HG03571 (cell line): ENCODE measurements around the gene MDFIC.
A peak's percentile ranks its signal among the peaks of the same experiment; 100 is the strongest.

Source experiments
- ATAC-seq: cut with Tn5 transposase; IDR thresholded peaks from one replicate; pipeline ENCODE4 v1.9.1; 2021; ENCODE audit not compliant: unreplicated experiment

MDFIC gene

DNA sequence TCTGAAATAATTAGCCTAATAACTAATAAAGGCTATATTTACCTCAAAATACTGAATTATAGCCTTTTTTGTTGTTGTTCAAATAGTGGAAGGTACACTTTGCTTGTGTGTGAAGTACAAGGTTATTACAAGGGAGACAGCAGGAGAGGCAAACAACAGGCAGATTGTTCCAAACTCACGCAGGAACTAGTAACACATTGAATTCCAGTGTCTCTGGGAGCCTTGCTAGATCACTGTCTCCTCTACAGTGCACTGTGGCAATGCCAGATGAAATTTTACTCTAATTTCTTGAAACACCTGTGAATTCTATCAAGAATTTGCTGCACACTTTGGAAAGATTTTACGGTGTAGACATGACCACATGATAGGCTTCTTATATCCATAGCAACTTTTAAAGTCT is 112.6 kb downstream of the MDFIC start:
- ATAC-seq, result no peak

DNA sequence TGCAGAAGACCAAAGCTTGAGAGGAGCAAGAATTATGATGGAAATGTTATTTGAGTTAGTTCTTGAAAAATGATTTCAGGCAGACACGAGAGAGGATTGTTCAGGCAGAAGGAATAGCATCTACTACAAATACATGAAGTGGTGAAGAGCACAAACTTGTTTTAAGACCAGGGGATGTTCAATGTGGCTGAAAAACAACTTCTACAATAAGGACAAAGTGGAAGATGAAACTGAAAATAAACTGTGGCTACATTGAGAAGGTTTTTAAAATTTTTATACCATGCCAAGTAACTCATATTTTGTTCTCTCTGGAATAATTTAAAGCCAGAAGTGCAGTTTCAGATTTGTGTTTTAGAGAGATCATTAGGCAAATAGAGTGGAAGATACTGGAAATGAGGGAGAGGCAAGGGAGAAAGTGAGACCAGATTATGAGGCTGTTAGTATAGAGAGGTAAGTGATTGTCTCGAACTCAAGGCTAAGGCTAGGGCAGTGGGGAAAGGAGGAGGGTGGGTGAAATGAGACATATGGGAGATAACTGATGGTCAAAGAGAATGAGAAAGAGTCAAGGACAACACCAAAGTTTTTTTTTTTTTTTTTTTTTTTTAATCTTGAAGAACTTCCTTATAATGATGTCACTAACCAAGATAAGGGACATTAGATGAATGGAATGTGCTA is 115.4 kb downstream of the MDFIC start:
- ATAC-seq, result no peak

DNA sequence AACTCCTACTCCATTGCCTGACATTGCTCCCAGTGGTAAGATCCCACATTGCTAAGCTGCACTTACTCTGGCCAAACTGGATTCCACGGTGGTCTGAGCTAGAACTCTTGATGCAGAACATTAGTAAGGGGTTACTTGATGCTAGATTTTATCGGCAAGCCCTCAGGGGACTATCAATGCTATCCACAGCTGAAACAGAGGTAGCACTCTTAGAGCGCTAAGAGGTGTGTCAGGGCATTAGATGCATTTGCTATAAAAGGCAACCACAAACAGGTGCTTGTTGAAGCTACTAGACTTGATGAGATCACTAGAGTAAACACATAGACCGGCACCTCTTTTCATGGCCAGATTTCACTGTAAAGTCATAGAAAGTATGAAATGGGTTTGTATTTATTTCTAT is 116.3 kb downstream of the MDFIC start:
- ATAC-seq, result no peak

DNA sequence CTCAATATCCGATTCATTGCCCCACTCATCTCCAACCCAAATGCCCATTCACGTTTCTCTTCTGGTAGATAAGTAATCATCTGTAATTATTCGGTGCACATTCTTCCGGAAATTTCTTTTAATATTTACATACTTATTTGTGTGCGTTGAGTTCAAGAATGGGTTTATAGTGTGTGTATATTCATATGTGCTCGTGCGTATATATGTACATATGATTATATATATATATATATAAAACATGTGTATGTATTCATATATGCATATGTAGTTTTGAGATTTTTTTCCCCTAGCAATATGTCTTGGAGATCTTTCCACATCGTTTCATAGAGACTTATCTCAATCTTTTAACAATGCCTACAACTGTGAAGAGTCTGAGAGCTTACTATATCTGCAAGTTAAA is 118.2 kb downstream of the MDFIC start:
- no peak for ATAC-seq

DNA sequence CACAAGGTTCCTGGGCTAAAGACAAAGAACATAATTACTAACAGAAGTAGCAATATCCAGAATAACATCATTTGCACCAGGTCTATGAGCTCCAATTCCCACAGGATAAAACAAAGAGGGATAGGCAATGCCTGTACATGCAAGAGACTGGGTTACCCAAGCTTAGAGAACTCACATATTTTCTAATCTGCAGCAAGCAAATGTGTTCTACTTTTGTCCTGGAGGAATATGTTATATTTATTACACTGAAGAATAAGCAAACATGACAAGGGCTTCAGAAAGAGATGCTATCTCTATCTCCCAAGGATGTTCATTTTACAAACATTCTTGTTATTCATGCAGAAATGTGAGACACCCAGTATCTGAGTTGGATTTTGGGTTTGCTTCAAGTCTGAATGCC is 118.6 kb downstream of the MDFIC start:
- no peak for ATAC-seq

DNA sequence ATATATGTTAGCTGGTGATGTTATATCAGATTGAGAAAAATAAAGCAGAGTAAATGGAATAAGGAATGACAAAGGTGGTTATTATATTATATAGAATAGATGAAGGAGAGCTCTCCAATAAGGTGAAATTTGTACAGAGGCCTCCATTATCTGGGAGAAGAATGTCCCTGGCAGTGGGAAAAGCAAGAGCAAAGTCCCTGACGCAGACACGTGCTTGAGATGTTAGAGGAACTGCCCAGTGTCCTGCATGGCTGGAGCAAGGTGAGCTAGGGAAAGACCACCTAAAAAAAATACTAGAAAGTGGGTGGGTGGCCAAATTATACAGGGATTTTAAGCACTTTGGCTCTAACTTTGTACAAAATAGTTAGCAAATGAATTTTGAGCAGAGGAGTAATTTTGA is 120.7 kb downstream of the MDFIC start:
- no peak for ATAC-seq

DNA sequence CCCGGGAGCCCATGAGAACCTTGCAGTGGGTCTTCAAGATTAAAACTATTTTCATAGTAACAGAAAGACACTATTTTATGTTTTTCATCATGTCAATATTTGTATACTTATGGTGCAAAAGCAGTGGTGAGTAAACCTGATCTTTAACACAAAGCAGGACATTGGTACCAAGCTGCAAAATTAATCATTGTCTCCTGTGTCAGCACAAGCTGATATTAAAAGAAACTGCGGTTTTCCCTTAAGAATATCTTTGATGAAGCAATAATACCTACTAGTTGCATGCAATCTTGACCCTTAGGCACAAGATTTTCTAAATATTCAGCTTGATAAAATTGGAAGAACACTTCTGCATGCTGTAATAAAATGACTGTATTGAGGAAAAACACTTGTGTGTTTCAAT is 121.7 kb downstream of the MDFIC start:
- ATAC-seq, result no peak

DNA sequence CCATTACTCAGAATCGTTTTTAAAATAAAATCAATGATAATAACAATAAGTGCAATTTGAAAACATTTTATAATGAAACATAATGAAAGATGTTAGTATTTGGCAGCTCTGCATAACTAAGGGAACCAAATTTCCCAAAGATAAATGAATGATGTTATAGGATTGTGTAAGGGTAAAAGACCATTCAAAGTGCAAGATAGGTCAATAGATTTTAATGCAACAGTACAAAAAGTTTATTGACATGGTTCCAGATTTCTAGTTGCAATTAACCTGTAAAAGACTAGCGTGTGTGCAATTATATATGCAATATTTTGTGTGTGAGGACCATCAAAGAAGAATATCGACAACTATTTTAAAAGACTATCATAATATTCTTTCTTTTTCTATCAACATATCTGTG is 122.3 kb downstream of the MDFIC start:
- no peak for ATAC-seq

DNA sequence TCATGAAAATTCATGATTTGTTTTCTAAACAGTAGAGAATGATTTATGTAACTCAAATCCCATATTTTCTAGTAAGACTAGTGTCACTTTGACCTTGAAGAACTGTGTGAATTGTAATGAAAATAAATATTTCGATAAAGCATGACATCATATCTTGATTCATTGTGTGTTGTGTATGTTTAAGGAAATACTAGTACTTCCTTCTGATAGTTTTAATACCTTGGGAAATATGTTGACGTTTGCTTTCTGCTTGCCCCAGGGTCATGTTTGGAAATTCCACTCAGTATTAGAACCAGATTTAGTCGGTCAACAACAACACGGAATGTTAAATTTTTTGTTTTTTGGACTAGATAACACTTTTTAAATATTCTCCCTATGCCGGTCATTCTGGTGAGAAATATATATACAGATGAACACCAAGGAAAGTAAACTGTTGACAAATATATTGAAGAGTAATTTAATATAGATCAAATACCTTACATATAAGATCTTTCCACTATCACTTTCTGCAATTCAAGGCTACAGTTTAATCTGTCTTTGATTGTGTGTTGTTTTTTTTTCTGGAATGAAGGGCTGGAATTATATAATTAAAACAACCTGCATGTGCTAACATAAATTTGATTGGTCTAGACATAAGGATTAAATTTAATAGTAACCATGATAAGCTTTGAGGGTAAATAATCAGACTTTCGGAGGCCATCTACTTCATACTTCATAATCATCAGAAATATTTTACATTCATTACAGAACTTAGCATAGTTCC is 126.2 kb downstream of the MDFIC start:
- no peak for ATAC-seq

DNA sequence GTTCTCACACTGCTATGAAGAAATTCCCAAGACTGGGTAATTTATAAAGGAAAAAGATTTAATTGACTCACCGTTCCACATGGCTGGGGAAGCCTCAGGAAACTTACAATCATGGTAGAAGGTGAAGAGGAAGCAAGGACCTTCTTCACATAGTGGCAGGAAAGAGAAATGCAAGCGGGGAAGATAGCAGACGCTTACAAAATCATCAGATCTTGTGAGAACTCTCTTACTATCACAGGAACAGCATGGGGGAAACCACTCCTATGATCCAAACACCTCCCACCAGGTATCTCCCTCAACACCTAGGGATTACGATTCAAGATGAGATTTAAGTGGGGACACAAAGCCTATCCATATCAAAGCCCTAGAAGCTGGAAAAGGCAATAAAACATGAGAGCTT is 130.8 kb downstream of the MDFIC start:
- no peak for ATAC-seq

DNA sequence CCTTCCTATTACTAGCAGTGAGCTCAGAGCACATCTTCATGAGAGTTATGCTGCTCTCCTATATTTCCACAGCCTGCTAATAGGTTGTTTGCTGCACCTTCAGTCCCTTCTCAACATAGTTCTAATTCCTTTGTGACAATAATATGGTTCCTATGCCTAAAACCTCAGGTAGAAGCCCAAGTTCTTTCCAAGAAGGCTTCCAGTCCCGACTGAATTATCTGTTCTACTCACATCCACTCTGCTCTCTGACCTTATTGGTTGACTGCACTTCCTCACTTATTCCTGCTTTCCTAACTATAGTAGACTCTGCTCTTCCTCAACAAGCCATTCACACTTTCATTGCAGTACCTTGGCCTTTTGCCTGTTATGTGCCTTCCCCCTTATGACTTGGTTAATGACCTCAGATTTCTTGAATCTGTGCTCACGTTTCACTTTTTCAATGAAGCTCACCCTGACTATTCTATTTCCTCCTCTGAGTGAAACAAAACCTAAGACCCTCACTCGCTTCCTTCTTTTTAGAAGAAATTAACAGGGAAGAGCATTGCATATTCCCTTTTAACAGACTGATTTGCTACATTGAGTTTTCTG is 132.7 kb downstream of the MDFIC start:
- ATAC-seq, result no peak

DNA sequence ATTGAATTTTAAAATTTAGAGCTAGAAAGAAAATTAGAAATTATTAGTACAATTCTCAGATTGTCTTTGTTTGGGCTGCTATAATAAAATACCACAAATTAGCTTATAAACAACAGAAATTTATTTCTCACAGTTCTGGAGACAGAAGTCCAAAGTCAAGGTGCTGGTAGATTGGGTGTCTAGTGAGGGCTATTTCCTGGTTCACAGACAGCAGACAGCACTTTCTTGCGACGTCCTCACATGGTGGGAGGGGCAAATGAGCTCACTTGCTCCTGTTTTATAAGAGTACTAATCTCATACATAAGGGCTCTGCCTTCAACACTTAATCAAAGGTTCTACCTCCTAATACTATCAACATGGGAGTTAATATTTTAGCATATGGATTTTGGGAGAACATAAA is 134.1 kb downstream of the MDFIC start:
- no peak for ATAC-seq

DNA sequence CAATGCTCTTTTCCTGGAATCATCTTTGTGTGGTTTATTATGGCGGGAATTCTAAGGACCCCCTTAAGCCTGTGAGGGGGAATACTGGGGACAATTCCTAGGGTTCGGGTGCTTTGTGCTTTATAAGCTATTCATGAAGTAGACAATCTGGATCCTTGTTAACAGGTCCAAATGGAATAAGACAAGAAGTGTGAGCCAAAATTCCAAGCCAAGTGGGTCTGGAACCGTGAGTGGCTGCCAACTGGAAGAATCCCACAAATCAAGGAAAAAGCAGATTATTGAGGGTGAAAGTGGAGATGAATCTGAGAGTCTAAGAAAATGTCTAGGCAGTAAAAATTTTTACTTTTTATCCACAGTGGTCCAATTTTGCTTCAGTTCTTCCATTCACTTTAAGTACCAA is 136.8 kb downstream of the MDFIC start:
- no peak for ATAC-seq

DNA sequence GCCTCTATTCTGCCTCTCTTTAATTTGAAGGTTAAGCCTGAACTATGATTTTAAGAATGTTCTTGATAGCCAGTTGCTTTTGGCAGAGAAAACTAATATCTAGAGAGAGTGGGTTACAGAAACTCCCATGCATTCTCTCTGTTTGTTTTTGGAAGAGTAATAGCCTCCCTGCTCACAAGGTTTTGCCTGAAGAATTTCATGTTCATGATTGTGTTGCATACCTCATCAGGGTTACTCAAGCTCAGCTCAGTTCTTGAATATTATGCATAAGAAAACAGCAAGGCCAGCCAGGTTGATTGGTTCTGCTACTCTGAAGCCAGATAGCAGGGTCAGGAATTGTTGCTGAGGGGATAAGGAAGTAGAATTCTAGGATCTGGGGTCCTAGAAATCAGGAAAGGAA is 137.4 kb downstream of the MDFIC start:
- ATAC-seq, result no peak

DNA sequence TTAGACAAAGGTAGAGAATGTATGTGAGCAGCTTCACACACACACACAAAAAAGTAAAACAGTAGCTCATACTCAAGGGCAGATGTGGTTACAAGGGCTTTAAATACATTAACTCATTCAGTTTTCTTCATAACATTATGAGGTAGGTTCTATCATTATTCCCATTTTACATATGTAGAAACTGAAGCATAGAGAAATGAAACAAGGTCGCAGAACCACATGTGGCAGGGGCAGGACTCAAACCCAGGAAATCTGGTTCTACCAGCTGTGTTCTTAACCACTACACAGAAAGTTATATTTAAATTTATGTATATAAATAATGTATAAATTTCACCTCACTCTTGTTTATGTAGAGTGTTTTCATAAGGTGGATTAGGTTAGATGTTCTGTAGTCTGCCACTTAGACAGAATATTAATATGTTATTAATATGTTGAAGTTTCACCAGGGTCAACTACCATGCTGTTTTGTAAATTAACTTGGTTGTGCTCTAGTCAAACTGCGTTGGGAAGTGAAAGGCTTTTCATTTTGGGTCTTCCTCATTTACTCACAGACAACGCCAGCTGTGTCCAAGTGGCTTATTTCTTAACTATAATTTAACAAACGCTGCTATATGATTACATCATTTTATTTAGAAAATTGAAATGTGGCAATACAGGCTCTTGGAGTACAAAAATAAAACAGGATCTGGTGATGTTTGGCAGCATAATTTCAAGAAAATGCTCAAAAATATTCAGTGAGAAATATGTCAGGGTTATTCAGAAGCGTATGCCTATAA is 138.4 kb downstream of the MDFIC start:
- peak; percentile 77 for ATAC-seq

DNA sequence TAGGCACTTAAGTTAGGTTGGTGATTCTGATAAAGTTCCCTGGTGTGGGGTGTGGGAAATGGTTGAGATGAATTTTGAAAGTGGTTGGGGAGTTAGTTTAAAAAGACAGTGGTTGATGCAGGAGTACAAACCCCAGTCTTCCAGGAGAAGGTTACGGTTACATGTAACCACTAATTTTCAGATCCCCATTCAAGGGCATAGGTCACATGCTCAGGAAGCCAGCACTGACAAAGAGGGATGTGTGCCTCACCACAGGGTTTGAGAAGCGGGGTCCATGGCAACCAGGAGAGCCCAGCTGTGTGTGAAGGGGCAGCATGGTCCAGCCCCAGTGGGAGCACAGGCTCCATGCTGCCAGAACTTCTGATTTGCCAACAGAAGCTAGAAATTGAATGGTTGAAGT is 144.2 kb downstream of the MDFIC start:
- ATAC-seq, result peak; percentile 76

DNA sequence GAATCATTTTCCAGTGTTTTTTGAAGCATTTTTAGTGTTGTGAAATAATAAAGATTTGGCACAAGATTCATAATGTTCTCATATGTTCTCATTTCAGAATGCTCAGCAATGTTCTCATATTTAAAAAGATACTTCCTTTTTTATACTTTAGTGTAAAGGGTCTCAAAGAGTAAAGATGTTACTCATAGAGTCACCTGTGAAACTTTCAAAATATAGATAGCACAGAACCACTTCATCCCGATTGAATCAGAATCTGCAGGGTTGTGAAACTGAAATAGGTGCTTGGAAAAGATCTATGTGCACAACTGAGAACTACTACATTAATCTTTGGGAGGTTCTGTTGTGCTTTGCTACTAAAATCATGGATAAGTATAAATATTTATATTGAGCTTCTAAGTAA is 144.7 kb downstream of the MDFIC start:
- no peak for ATAC-seq

DNA sequence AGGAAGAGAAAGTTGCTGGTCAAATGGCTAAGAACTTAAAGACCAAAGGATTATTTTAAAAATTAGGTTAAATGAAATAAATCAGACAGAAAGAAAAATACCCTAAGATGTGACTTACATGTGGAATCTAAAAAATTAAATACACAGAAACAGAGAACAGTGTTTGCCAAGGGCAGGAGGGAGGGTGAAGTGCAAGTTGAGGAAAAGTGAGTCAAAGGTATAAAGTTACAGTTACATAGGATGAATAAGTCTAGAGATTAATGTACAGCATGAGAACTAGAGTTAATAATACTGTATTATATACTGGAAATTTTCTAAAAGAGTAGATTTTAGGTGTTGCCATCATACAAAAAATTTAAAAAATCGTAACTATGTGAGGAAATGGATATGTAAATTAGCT is 146.3 kb downstream of the MDFIC start:
- ATAC-seq, result no peak
